Superior temporal gyrus (tissue), 1 donor: ENCODE results near the gene PPFIA4.

Experiments
- DNase-seq: peaks from one replicate; pipeline ENCODE4 v3.0.0-alpha.2; 2016; ENCODE audit errors: extremely low spot score

PPFIA4 gene

DNA sequence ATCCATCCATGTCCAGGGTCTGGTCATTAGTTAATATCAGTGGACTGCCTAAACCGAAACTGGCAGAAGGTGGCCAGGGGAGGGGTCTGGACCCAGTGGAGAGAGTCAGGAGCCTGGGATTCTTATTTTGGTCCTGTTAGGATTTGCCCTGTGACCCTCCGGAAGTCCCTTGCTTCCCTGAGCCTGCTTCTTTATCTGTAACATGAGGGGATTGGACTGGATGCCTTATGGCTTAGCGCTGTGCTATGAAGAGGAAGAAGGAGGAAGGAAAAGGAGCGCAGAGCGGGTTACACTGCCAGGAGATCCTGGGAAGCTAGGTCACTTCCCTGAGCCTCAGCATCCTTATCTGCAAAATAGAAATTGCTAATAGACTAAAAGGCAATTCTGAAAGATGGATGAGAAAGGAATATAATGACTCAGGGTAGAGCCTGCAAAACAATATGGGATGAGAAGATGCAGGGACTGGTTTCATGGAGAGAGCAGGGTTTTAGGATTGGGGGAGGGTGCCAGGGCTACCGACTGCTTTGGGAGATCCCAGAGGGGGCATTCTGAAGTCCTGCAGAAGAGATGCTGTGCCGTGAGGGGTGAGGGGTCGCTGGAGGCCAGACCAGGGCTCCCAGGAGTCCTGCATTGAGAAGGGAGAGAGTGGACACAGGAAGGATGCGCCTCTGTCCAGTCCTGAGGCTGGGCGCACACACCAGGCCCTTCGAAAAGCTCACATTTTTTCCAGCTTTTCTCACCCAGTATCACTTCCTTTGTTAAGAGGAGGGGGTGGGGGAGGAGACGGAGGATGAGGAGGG is 100.8 kb downstream of the PPFIA4 start:
- no peak for DNase-seq

DNA sequence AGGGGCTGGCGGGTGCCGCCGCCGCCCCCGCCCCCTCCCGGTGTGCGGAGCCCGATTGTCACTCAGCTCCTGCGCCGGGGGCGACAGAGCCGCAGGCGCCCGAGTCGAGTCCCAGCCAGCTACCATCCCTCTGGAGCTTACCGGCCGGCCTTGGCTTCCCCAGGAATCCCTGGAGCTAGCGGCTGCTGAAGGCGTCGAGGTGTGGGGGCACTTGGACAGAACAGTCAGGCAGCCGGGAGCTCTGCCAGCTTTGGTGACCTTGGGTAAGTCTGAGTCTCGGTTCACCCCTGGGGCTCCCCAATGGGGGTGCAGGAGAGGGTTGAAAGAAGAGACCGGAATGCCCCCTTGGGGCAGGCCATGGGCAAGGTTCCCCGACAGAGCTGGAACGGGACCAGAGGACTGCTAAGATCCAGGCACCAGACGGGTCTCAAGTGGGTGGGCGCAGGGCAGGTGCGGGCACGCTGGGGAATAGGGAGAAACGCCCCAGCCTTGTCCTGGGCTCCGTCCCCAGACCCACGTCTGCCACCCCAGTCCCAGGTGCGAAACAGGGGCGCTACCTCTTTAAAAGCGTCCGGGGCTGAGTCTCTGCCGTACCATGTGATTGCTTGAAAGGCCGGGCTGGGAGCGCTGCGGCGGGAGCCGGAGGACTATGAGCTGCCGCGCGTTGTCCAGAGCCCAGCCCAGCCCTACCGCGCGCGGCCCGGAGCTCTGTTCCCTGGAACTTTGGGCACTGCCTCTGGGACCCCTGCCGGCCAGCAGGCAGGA is 101.6 kb downstream of the PPFIA4 start, which contains the start of gene ADORA1:
Gene ADORA1, plus strand, starts transcription at position 61 of the 765 bp plus-strand sequence. CDS start 1,116 bp downstream, outside the sequence.
- DNase-seq = peak; percentile 88

- DNase-seq = no peak
These were observed 102.1 kb downstream of the PPFIA4 start for GRCh38 chr1:203128431-203128715.
